GM12873 (cell line): ENCODE measurements around the gene BPIFB2.

ENCODE experiments used
- TF ChIP-seq, protein P1 (sequence below): IDR thresholded peaks from 2 replicates; pipeline ENCODE4 v1.5.1; 2012; ENCODE audit warnings: low read depth, mild to moderate bottlenecking, moderate library complexity, low read length, control low read depth; ENCODE audit not compliant: insufficient read depth; ENCODE audit errors: missing control alignments

Gene BPIFB2

DNA sequence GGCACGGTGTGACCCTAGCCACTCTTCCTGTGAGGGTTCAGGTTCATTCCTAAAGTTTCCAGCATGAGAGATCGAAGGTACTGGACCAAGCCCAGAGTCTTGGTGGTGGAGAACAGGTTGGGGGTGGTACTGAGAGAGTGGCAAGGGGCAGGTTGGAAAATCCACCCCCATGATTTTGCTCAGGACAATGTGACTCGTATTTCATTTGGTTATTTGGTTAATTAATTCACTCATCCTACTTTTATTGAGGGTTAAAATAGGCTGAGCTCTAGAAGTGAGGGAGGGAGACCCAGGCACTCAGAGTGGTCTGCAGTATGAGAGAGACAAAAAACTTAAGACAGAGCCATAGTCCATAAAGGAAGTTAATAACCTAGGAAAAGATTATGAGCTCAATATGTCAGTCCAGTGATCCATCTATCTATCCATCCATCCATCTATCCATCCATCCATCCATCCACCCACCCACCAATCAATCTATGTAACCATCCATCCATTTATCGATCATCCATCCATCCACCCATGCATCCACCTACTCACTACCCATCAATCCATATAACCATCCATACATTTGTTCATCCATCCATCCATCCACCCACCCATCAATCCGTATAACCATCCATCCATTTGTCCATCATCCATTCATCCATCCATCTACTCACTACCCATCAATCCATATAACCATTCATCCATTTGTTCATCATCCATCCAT lies 17.3 kb downstream of the BPIFB2 start:
- TF ChIP-seq, protein P1, sequence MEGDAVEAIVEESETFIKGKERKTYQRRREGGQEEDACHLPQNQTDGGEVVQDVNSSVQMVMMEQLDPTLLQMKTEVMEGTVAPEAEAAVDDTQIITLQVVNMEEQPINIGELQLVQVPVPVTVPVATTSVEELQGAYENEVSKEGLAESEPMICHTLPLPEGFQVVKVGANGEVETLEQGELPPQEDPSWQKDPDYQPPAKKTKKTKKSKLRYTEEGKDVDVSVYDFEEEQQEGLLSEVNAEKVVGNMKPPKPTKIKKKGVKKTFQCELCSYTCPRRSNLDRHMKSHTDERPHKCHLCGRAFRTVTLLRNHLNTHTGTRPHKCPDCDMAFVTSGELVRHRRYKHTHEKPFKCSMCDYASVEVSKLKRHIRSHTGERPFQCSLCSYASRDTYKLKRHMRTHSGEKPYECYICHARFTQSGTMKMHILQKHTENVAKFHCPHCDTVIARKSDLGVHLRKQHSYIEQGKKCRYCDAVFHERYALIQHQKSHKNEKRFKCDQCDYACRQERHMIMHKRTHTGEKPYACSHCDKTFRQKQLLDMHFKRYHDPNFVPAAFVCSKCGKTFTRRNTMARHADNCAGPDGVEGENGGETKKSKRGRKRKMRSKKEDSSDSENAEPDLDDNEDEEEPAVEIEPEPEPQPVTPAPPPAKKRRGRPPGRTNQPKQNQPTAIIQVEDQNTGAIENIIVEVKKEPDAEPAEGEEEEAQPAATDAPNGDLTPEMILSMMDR: no peak

DNA sequence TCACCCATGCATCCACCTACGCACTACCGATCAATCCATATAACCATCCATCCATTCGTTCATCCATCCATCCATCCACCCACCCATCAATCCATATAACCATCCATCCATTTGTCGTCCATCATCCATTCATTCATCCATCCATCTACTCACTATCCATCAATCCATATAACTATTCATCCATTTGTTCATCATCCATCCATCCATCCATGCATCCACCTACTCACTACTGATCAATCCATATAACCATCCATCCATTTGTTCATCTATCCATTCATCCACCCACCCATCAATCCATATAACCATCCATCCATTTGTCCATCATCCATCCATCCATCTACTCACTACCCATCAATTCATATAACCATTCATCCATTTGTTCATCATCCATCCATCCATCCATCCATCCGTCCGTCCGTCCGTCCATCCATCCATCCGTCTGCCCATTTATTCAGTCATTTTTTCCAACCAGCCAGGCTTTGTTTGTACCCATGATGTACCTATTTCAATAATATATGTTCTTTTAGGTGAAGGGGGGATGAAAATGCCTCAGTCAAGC lies 17.9 kb downstream of the BPIFB2 start:
- TF ChIP-seq, protein P1: no peak

DNA sequence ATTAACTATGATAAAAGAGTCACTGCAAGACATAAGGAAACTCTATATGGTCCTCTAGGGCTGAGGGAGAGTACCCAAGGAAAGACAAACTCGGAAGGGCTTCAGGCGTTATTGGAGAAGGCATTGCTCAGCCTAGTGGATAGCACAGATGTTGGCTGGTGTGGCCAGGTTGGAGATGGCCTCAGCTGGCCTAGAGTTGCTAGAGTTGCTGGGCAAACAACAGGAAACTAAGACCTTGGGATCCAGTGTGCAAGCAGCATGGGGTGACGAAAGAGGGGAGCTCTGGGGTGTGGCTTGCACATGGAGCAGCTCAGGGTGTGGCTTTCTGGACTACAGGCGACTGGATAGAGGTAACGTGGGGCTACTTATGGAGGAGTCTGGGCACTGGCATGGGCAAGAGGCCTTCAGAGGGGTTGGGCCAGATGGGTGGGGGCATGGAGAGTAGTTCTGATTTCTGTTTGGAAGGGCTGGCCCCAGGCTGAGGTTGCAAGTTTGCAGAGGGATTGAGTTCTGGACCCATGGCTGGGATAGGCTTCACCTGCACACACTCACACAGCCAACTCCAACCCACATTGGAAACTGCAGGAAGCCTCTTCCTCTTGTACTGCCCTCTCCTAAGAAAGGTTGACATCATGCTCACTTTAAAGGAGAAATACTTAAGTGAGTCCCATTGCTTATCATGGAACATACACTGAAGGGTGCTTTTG lies 18.7 kb downstream of the BPIFB2 start:
- TF ChIP-seq, protein P1: no peak

DNA sequence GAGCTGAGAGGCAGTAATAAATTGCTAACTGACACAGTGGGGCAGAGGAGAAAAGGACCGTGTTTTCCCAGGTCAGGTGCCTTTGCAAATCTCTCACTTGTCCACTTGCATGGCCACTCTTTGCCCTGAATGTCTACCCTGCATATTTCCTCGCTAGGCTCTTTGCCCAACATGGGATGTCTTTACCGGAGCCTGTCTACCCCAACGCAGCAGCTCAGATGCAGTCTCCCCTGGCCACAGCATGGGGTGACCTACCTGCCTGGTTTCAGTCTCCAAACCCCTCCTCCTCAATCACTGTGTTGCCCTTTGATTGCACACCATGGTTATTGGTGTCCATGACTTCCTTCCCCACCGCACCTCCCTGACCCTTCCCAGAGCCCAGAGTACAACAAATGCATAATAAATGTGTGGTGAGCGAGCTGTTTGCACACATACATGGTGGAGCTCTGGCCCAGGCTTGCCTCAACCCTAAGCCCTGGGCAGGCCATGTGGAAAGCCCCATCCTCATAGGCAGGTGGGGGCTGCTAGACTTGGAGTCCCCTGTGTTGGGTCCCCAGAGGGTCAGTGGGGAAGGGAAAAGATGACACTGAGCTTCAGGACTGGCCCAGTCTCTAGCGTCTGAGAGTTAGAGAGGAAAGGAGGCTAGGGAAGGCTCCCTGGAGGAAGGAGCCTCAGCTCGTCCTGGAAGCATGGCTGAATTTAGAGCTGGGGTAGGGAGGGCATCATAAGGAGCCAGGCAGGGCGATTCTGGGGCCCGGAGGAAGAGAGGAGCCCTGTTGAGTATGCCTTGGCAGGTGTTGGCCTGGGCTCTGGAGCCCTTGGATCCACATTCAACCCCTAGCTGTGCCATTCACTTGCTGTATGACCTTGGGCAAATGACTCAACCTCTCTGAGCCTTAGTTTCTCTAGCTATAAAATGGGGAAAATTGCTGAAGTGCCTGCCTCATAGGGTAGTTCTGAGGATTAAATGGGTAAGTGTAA lies 19.6 kb downstream of the BPIFB2 start:
- TF ChIP-seq, protein P1: no peak

DNA sequence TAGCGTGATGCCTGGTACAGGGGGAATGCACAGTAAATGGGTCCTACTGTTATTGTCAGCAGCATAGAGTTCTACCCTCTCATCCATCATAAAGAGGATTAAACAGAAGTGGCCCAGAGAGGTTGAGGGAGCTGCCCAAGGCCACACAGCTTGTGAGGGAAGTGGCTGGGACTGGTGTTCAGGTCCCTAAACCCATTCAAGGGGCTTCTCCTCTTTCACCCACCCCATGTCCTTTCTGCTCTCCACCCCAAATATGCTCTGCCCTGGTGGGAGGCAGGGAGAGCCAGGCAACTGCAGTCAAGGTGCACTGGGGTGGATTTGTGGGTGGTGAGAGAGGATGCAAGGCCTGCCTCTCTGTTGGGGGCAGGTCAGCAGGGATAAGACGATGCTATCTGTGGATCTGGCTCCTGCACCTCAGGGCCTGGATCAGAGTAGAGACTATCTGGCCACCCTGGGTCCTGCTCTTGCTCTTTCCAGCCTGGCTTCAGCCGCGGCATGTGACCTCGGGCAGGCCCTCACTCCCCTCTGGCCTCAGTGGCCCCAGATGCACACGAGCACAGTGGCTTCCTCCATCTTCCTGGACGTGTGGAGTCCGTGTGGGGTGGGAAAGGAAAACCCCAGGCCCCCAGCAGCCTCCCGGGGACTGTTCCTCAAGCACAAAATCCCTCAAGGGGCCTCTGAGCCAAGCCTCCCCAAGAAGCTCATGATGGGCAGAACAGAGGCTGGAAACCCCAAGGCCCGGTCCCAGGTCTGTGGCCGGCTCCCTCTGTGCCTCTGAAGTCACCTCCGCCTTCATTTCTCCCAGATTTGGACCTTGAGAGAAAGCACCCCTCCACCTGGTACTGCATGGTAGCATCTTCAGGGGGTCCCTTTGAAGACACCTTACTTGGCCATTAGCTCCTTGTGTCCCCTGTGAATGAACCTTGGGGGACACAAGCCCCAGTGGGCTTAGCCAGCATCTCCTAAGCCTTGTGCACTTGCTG lies 20.6 kb downstream of the BPIFB2 start:
- TF ChIP-seq, protein P1: no peak

DNA sequence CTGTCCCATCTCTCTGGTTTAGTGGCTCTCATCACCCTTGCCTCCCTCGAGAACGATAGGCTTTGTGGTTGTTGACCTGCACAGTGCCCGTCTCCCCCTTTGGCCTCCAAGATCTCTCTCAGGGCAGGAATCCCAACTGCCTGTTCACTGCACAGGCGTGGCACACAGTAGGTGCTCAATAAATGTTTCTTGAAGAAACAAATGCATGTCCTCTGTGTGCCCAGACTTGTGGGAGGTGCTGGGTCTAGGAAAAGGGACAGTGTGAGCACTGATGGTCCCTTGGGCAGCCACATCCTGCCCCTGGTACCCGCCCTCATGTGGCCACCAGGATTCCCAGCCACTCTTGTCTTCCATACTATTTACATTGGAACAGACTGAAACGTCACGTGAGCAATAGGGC lies 21.4 kb downstream of the BPIFB2 start:
- TF ChIP-seq, protein P1: no peak
